Fibroblast of pulmonary artery (primary cell): Measurements from ENCODE around the gene HTR2C.

Experiments used
- DNase-seq: peaks from one replicate; pipeline ENCODE4 v3.0.0-alpha.2; 2010; ENCODE audit warnings: low read depth
- H3K4me3 ChIP-seq: replicated peaks from 2 replicates; pipeline ENCODE4 v1.5.1; 2011; ENCODE audit warnings: low read depth, mild to moderate bottlenecking, control low read depth, low read length, moderate library complexity
- CTCF ChIP-seq: IDR thresholded peaks from 2 replicates; pipeline ENCODE4 v1.5.1; 2011; ENCODE audit warnings: mild to moderate bottlenecking, control low read depth, low read length, inconsistent platforms; ENCODE audit errors: missing control alignments

HTR2C gene

GRCh38 chrX:114842181-114842580 is 258.3 kb downstream of the HTR2C start:
- DNase-seq, result no peak
- no peak overlapping the region for H3K4me3 ChIP-seq
- TF ChIP-seq CTCF, result no peak

GRCh38 chrX:114889481-114889880 is 305.6 kb downstream of the HTR2C start:
- DNase-seq, result no peak
- TF ChIP-seq CTCF, result no peak
- H3K4me3 ChIP-seq, result no peak overlapping the region

- DNase-seq, result no peak
- H3K4me3 ChIP-seq, result no peak overlapping the region
- TF ChIP-seq CTCF, result no peak
Measured at GRCh38 chrX:114903618-114904017, 319.7 kb downstream of the HTR2C start.

GRCh38 chrX:114905251-114905650 is 321.4 kb downstream of the HTR2C start:
- DNase-seq, result no peak
- no peak for TF ChIP-seq CTCF
- no peak overlapping the region for H3K4me3 ChIP-seq

- no peak for DNase-seq
- no peak for TF ChIP-seq CTCF
- H3K4me3 ChIP-seq, result no peak overlapping the region
Measured at GRCh38 chrX:114906984-114907510, 323.2 kb downstream of the HTR2C start.

GRCh38 chrX:114924423-114924822 is 340.5 kb downstream of the HTR2C start:
- DNase-seq, result peak; percentile 16
- no peak overlapping the region for H3K4me3 ChIP-seq
- no peak for TF ChIP-seq CTCF

DNA sequence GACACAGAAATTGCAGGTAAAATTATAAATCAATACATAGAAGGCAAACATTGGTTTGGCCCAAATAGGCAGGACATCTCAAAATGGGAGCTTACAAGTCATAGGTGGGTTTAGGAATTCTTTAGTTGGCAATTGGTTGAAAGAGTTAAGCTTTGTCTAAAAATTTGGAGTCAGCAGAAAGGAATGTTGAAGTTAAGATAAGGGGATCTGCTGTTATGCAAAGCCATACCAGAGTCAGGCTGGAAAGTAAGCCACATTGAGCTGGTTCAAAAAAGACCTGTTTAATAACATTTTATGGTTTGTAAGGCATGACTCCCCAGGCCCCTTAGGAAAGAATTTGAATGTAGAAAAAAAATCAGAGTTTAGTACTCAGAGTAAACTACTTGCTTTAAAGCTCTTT is 341.0 kb downstream of the HTR2C start:
- no peak for TF ChIP-seq CTCF
- DNase-seq, result peak; percentile 75

More for the DNA sequence above, 341.0 kb downstream of the HTR2C start:
- H3K4me3 ChIP-seq, result no peak overlapping the region
